Measurements from ENCODE around the gene NAPA.

The NAPA gene

DNA sequence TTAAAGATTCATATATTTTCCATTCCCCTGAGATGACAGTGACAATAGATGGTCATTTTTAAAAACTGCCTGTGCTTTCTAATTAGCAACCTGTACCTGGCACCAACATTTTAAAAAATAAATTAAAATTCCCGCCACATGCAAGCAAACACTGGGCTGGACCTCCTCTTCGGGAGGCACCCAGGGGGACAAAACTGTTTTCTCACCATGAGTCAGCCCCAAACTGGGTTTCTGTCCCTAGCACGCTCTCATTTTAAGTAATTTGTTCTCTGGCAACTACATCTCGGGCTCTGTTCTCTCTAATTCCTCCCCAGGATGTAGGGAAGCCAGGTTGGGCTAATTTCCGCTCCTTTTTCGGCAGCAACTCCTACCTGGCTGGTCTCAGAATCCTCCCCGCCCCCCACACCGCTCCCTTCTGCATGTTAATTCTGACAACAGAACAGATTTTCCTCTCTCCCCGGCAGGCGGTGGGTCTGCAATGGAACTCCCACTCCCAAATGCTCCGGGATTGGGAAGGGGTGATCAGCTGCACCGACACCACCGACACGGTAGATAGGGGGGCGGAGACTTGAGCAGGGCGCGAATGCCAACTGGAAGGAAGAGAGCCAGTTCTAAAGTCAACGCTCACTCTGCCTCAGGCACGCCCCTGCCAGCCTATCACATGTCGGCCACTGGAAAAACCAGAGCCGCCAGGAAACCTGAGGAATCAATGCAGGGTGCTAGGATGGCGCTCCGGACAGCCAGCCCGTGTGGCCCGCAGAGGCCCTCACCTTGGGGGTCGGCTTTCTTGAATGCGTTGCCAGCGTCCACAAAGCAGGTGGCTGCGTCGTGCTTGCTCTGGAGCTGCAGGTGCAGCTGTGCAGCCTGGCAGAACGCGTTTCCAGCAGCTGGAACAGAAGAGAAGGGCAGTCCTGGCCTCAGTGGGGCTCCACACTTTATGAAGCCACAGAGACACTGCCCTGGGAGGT, 14.7 kb downstream of the NAPA start:
- no peak overlapping the region for H3K9ac ChIP-seq (ENCODE audit: insufficient read length, low read depth)
- peaks cover 79% of the 10 kb centered on the region for H3K36me3 ChIP-seq (ENCODE audit: insufficient read depth, insufficient read length, low read length)
- H3K4me1 ChIP-seq (ENCODE audit: insufficient read depth, insufficient read length): peaks cover 6% of the 10 kb centered on the region
- no peaks in the 10 kb centered on the region for H3K9me3 ChIP-seq (ENCODE audit: insufficient read depth, low read length)
- TF ChIP-seq YY1 (IDR thresholded peaks at IDR 0.05; ENCODE audit: insufficient read depth, insufficient read length): no peak
- TF ChIP-seq ZNF274 (IDR thresholded peaks at IDR 0.05; ENCODE audit: low read depth, low read length): no peak
- no peak for TF ChIP-seq SUZ12 (IDR thresholded peaks at IDR 0.05; ENCODE audit: extremely low read depth, insufficient read depth, insufficient read length)
- no peak overlapping the region for H3K4me3 ChIP-seq (ENCODE audit: insufficient read length, low read depth)
- no peak for DNase-seq (ENCODE audit: low read depth, low spot score)
- no peaks in the 10 kb centered on the region for H3K27me3 ChIP-seq (ENCODE audit: insufficient read depth, insufficient read length)

DNA sequence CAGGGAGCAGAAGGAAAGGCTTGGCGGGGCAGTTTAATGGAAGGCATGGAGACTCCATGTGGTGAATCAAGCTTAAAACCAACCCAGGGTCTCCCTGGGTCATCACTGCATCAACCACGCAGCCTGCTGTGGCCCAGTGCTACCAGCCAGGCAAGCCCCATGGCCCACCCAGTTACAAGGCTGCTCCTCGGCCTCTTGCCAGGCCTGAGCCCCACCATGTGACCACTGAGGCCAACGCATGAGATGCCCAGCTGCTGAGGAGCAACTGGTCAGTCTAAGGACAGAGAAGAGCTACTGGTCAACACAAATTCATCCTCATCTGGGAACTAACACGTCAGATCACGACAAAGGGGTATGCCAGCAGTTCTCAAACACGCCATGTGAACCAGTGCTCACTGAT, 15.5 kb downstream of the NAPA start:
- H3K9me3 ChIP-seq (ENCODE audit: insufficient read depth, low read length): no peaks in the 10 kb centered on the region
- no peak overlapping the region for H3K9ac ChIP-seq (ENCODE audit: insufficient read length, low read depth)
- H3K36me3 ChIP-seq (ENCODE audit: insufficient read depth, insufficient read length, low read length): peaks cover 78% of the 10 kb centered on the region
- no peaks in the 10 kb centered on the region for H3K27me3 ChIP-seq (ENCODE audit: insufficient read depth, insufficient read length)
- no peak overlapping the region for H3K4me3 ChIP-seq (ENCODE audit: insufficient read length, low read depth)
- no peak for TF ChIP-seq YY1 (IDR thresholded peaks at IDR 0.05; ENCODE audit: insufficient read depth, insufficient read length)
- TF ChIP-seq ZNF274 (IDR thresholded peaks at IDR 0.05; ENCODE audit: low read depth, low read length): no peak
- TF ChIP-seq SUZ12 (IDR thresholded peaks at IDR 0.05; ENCODE audit: extremely low read depth, insufficient read depth, insufficient read length): no peak
- peaks cover 6% of the 10 kb centered on the region for H3K4me1 ChIP-seq (ENCODE audit: insufficient read depth, insufficient read length)
- no peak for DNase-seq (ENCODE audit: low read depth, low spot score)

DNA sequence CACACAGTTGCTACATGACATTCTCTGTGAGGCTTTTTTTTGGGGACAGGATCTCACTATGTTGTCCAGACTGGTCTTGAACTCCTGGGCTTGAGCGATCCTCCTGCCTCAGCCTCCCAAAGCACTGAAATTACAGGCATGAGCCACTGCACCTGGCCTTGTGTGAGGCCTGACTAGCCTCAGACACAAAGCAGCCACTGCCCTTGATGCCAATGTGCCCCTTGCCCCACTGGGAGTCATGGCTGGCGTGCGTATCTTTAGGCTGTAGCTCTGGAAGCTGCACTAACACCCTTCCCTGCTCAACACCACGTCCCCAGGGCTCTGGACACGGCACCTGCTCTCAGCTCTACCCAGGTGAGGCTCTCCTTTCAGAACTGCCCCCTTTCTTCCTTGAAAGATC, 16.3 kb downstream of the NAPA start:
- no peak overlapping the region for H3K9ac ChIP-seq (ENCODE audit: insufficient read length, low read depth)
- no peaks in the 10 kb centered on the region for H3K27me3 ChIP-seq (ENCODE audit: insufficient read depth, insufficient read length)
- H3K4me3 ChIP-seq (ENCODE audit: insufficient read length, low read depth): no peak overlapping the region
- DNase-seq (ENCODE audit: low read depth, low spot score): no peak
- peaks cover 8% of the 10 kb centered on the region for H3K4me1 ChIP-seq (ENCODE audit: insufficient read depth, insufficient read length)
- peaks cover 80% of the 10 kb centered on the region for H3K36me3 ChIP-seq (ENCODE audit: insufficient read depth, insufficient read length, low read length)
- H3K9me3 ChIP-seq (ENCODE audit: insufficient read depth, low read length): no peaks in the 10 kb centered on the region
- TF ChIP-seq ZNF274 (IDR thresholded peaks at IDR 0.05; ENCODE audit: low read depth, low read length) (no peak), YY1 (IDR thresholded peaks at IDR 0.05; ENCODE audit: insufficient read depth, insufficient read length) (no peak), SUZ12 (IDR thresholded peaks at IDR 0.05; ENCODE audit: extremely low read depth, insufficient read depth, insufficient read length) (no peak)

DNA sequence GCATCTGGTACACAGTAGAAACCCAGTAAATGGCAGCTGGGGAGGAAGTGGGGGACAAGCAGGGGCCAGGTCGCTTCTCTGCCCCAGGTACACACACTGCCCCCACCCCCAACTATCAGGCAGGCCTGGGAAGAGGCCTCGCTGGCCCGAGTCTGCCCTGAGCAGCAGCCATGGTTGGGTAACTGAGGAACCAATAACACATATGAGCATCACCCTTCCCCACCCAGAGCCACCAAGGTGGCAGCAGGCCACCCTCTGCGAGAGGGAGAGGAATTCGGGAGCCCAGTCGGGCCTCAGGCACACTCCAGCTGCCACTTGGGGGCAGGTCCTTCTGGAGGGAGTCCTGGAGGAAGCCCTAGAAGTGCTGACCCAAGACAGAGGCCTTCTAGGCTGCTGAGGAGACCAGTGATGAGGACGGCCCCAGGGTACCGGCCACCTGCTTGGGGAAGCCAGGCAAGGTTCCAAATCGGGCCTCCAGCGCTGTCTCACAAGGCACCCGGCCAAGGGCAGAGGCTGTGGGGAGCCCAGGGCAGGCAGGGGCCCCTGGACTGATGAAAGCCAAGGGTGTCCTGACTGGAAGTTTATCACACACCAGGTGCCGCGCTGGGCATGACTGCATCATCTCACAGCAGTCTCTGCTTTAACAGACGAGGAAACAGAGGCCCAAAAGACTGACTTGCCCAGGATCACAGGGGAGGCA, 16.9 kb downstream of the NAPA start:
- no peaks in the 10 kb centered on the region for H3K27me3 ChIP-seq (ENCODE audit: insufficient read depth, insufficient read length)

DNA sequence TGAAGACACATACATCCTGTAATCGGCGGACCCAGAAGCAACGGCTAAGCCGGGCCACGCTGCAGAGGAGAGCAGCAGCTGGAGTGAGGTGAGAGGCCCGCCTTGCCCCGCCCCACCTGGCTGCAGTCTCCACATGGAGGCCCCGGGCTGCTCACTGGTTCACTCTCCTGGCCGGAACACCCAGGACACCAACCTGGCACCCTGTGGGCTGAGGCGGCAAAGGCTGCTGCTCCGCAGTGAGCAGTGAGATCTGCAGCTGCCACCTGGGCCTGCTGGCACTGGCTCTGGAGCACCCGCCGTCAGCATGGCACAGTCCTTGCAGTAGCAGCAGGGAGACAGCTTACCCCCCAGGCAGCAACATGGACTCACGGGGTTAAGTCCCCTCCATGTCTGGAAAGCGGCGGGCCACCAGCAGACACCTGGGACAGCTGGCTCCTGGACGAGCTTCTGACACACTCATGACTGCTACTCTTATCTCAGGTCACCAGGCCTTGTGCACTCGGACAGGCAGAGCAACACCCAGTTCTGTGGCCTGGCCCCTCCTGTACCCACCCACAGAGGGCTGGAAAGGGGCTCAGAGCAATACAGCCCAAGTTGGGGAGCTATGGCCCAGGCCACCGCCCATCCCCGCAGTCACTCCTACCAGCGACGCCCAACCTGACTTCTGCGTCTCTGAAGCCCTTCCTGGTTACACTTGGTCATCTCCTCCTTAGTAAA, 17.7 kb downstream of the NAPA start:
- H3K36me3 ChIP-seq (ENCODE audit: insufficient read depth, insufficient read length, low read length): peaks cover 79% of the 10 kb centered on the region
- no peak for TF ChIP-seq ZNF274 (IDR thresholded peaks at IDR 0.05; ENCODE audit: low read depth, low read length)
- no peak for TF ChIP-seq SUZ12 (IDR thresholded peaks at IDR 0.05; ENCODE audit: extremely low read depth, insufficient read depth, insufficient read length)
- TF ChIP-seq YY1 (IDR thresholded peaks at IDR 0.05; ENCODE audit: insufficient read depth, insufficient read length): no peak
- H3K4me3 ChIP-seq (ENCODE audit: insufficient read length, low read depth): no peak overlapping the region
- H3K27me3 ChIP-seq (ENCODE audit: insufficient read depth, insufficient read length): no peaks in the 10 kb centered on the region
- no peak overlapping the region for H3K9ac ChIP-seq (ENCODE audit: insufficient read length, low read depth)
- no peaks in the 10 kb centered on the region for H3K9me3 ChIP-seq (ENCODE audit: insufficient read depth, low read length)
- H3K4me1 ChIP-seq (ENCODE audit: insufficient read depth, insufficient read length): peaks cover 13% of the 10 kb centered on the region
- DNase-seq (ENCODE audit: low read depth, low spot score): no peak

More for the DNA sequence above, 16.9 kb downstream of the NAPA start:
- H3K4me3 ChIP-seq (ENCODE audit: insufficient read length, low read depth): no peak overlapping the region
- H3K9ac ChIP-seq (ENCODE audit: insufficient read length, low read depth): no peak overlapping the region
- peaks cover 79% of the 10 kb centered on the region for H3K36me3 ChIP-seq (ENCODE audit: insufficient read depth, insufficient read length, low read length)
- H3K9me3 ChIP-seq (ENCODE audit: insufficient read depth, low read length): no peaks in the 10 kb centered on the region
- no peak for TF ChIP-seq ZNF274 (IDR thresholded peaks at IDR 0.05; ENCODE audit: low read depth, low read length)
- no peak for TF ChIP-seq YY1 (IDR thresholded peaks at IDR 0.05; ENCODE audit: insufficient read depth, insufficient read length)
- TF ChIP-seq SUZ12 (IDR thresholded peaks at IDR 0.05; ENCODE audit: extremely low read depth, insufficient read depth, insufficient read length): no peak
- peaks cover 13% of the 10 kb centered on the region for H3K4me1 ChIP-seq (ENCODE audit: insufficient read depth, insufficient read length)
- DNase-seq (ENCODE audit: low read depth, low spot score): no peak

DNA sequence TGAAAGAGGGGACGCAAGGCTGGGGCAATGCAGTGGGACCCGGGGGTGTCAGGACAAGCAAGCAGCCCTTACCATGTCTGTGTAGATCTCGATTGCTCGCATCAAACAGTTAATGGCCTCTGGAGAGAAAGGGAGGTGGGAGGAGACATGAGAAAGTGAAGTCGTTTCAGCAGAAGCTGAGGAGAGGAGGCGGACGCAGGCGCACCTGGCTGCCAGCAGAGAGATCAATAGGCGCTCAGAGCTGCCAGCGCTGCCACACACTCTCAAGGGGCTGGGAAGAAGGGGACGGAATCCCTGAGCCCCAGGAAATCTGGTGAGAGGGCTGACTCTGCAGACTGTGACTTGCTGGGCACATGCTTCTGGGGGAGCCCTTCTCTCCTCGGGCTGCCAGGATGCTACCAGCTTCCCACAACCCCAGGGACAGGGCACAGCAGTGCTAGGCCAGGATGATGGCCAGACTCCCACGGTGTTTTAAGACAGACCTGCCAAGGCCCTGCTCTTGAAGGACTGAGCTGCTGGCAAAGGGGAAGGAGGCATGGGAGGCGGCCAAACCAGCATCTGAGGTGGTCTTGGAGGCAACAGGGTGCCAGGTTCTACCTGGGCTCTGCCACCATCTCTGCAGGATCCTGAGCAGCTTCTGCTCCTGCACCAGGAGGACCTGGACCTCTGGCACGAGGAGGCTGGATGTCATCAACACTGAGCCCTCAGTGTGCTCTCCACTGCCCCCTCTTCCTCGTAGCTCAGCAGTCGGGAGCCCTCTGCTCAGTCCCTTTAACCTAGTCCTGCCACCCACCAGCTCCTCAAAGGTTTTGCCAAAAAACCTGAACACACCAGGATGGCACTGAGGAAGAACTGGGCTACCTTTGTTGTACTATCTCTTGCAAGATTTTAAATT, 19.1 kb downstream of the NAPA start:
- no peak overlapping the region for H3K9ac ChIP-seq (ENCODE audit: insufficient read length, low read depth)
- no peak for DNase-seq (ENCODE audit: low read depth, low spot score)
- TF ChIP-seq ZNF274 (IDR thresholded peaks at IDR 0.05; ENCODE audit: low read depth, low read length): no peak
- TF ChIP-seq YY1 (IDR thresholded peaks at IDR 0.05; ENCODE audit: insufficient read depth, insufficient read length): no peak
- TF ChIP-seq SUZ12 (IDR thresholded peaks at IDR 0.05; ENCODE audit: extremely low read depth, insufficient read depth, insufficient read length): no peak

More for the DNA sequence above, 19.1 kb downstream of the NAPA start:
- no peaks in the 10 kb centered on the region for H3K9me3 ChIP-seq (ENCODE audit: insufficient read depth, low read length)
- no peak overlapping the region for H3K4me3 ChIP-seq (ENCODE audit: insufficient read length, low read depth)
- H3K4me1 ChIP-seq (ENCODE audit: insufficient read depth, insufficient read length): peaks cover 14% of the 10 kb centered on the region
- H3K27me3 ChIP-seq (ENCODE audit: insufficient read depth, insufficient read length): no peaks in the 10 kb centered on the region
- H3K36me3 ChIP-seq (ENCODE audit: insufficient read depth, insufficient read length, low read length): peaks cover 84% of the 10 kb centered on the region

All from NT2/D1 (cell line).